Omental fat pad (tissue), 4 donors: Measurements from ENCODE around the gene FAM83G. TPM values are rescaled to one million over a fixed set of nuclear protein-coding genes. Genes with fewer than 3 reads are reported as not detected.

Experiments
- ATAC-seq: fragments of 150-250 bp; one replicate; pipeline ENCODE4 v1.9.1; 2016; ENCODE audit warnings: mild to moderate bottlenecking, moderate library complexity; ENCODE audit not compliant: low FRiP score
- DNase-seq: peaks from one replicate; pipeline ENCODE4 v3.0.0-alpha.2; 2019; ENCODE audit warnings: low spot score
- total RNA-seq, 4 donors: library from RNA; depleted of rRNA; stranded (reverse); fragments of >200 nt; gene quantifications; one replicate each; pipeline ENCODE4 v1.1.0, GENCODE V29; 2016
- TF ChIP-seq, protein P1 (sequence below), 3 donors: fragments of 450-650 bp; IDR thresholded peaks; one replicate each; pipeline ENCODE4 v1.5.1; 2016 to 2017; ENCODE audit warnings: antibody characterized with exemption in 3 of 3, mild to moderate bottlenecking in 3 of 3, moderate library complexity in 2 of 3

Gene FAM83G
- total RNA-seq, 4 donors from 2014 or later: 0.95 to 19.9 (median 14.3) TPM

DNA sequence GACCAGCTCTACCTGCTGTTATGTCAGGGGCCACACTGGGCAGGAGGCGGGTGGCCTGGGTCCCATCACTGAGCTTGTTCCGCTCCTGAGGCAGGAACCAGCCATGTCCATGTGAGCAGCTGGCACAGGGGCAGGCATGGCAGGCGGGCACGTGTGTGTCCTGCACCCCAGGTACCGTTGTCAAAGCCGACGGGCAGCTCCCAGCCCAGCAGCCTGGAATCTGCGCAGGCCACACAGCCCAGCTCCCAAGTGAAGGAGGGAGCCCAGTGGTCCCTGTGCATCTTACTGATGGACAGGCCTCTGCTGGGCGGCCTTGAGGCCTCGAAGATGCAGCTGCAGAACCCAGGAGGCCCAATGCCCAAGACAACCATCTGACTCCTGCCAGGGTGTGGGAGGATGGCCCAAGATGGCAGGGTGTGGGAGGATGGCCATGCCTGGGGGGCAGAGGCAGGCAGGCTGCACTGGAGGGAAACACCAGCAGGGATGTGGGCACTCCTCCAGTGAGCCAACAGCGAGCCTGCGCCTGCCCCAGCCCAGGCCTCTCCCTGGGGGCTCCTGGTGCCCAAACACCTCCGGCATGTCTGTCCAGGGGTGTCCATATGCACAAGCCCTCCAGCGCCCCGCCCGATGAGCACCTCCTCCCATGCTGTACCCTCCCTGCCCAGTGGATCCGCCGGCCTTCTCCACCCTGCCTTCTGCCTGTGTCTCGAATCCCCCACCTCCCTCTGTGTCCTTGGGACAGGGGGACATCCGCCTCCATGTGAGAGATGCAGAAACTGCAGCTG is 12.8 kb downstream of the FAM83G start:
- DNase-seq (no peak), ATAC-seq (no peak)
- TF ChIP-seq, protein P1, sequence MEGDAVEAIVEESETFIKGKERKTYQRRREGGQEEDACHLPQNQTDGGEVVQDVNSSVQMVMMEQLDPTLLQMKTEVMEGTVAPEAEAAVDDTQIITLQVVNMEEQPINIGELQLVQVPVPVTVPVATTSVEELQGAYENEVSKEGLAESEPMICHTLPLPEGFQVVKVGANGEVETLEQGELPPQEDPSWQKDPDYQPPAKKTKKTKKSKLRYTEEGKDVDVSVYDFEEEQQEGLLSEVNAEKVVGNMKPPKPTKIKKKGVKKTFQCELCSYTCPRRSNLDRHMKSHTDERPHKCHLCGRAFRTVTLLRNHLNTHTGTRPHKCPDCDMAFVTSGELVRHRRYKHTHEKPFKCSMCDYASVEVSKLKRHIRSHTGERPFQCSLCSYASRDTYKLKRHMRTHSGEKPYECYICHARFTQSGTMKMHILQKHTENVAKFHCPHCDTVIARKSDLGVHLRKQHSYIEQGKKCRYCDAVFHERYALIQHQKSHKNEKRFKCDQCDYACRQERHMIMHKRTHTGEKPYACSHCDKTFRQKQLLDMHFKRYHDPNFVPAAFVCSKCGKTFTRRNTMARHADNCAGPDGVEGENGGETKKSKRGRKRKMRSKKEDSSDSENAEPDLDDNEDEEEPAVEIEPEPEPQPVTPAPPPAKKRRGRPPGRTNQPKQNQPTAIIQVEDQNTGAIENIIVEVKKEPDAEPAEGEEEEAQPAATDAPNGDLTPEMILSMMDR (IDR thresholded peaks at IDR 0.05): no peak

DNA sequence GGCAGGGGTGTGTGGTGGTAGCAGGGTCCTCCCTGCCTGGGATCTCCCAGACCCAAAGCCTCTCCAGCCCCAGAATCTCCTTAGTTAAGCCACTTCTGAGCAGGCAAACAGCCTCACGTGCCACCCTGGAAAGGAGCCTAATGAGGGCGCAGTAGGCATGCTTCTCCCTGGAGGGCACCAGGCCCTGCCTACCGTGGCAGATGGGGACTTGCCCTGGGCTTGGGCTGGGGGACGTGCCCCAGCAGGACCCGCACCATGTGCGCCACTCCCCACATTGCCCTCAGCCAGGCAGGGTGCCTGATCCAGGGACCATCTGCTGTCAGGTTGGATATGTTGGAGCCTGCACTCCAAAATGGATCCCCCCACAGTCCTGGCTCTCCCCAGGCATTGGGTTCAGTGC is 14.2 kb downstream of the FAM83G start:
- TF ChIP-seq, protein P1 (IDR thresholded peaks at IDR 0.05): no peak
- ATAC-seq: no peak
- no peak for DNase-seq

DNA sequence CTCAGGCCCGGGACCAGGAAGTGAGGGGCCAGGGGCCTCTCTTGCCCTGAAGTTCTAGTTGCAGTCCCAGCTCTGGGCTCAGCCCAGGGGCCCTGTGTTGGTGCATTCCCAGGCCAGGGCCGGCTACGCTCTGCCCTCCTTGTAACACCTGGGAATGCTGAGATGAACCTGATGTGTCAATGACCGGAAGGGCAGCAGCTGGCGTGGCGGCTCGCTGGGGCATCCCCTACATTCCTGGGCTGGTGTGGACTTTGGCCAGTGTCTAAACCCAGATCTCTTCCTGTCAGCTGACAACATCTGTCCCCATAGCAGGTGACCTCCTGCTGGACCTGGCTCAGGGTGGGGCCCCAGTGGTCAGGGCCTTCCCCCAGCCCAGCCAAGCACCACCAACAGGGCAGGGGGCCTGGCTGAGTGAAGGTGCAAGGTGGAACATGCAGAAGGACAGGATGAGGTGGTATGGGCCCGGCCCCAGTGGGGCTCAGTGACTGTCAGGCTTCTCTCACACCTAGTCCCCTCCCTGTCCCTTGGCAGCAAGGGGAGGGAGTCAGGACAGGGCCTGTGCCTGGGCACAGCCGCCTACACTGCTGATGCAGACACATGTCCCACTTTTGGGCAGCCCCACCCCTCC is 15.9 kb downstream of the FAM83G start:
- DNase-seq: no peak
- TF ChIP-seq, protein P1 (IDR thresholded peaks at IDR 0.05): no peak
- no peak for ATAC-seq

DNA sequence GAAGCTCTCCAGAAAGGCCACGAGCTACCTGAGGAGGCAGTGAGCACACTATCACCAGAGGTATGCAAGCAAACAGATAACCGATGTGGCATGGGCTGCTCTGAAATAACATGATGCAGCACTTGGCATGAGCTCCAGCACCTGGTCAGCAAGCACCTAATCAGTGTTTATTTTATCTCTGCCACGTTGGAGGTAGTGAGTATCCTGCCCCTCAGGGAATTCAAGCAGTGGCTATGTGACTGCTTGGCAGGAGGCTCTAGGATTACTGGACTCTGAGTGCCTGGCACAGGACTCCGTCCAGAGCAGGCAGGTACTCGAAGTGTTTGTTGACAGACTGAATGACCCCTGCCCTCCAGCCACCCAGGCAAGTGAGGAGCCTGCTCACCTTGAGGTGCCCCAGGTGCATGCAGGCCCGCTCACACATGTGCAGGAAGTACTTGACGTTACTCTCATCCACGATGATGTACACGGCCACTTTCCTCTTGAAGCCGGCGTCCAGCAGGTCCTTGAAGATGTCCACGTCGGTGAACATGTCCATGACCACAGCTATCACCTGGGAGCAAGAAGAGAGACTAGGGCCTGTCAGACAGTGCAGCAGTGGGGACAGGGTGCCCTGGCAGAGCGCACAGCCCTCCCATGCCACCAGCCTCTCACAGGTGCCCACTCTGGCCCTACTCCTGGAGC is 16.6 kb downstream of the FAM83G start:
- TF ChIP-seq, protein P1 (IDR thresholded peaks at IDR 0.05): no peak
- DNase-seq: no peak
- no peak for ATAC-seq

DNA sequence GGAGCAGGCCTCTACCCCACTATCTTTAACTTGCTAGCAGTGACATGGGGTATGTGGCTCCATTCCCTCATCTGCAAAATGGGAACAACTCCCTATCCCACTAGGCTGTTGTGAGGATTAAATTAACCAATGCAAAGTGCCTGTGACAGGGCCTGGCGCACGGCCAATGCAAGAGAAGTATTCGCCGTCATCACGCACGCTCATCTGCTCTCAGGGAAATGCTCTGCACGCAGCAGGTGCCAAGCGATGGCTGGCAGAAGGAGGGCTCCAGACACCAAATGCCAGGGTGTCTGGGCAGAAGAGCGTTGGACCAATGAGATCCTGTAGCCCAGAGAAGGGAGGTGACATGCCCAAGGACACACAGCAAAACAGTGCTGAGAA is 17.3 kb downstream of the FAM83G start:
- DNase-seq: no peak
- no peak for ATAC-seq
- TF ChIP-seq, protein P1 (IDR thresholded peaks at IDR 0.05): no peak

DNA sequence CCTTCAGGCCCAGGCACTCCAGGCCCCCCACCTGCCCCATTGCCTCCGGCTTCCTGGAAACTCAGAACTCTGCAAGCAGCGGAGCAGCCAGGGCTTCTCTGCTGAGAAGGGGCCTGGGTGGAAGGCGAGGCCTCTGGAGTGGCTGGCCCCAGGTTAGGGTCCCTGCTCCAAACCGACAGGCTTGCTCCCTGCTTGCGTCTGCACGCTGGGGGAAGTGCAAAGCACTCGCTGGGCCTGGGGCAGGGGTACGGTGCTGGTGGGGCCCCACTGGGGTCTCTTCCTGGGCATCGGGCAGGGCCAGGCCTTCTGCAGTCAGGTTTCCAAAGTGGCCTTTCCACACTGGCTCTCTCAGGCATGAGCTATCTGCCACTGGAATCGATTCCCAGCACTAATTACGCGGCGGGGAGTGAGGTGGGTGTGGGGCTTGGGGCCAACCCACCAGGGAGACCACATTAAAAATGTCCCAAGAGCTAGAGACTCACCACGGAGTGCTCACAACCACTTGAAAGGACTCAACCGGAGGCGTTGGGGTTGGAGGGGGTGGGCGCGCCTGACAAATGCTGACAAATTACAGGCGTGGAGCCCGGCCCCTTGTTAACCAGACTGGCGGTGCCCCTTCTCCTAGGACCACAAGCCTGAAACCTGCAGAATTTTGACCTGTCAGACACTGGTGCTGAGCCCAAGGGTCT is 17.9 kb downstream of the FAM83G start:
- DNase-seq (no peak), ATAC-seq (no peak)
- TF ChIP-seq, protein P1 (IDR thresholded peaks at IDR 0.05): no peak
